ENCODE measurements around the gene TOP3A. TPM values are rescaled to one million over a fixed set of nuclear protein-coding genes. Genes with fewer than 3 reads are reported as not detected.
"Not testable (repeated sequence)": the region's sequence is repeated elsewhere in the genome, so short reads cannot be mapped to it uniquely, and the experiment has no call there.

The TOP3A gene
- total RNA-seq, 1 donor from 2014 or later = 75.2 TPM

DNA sequence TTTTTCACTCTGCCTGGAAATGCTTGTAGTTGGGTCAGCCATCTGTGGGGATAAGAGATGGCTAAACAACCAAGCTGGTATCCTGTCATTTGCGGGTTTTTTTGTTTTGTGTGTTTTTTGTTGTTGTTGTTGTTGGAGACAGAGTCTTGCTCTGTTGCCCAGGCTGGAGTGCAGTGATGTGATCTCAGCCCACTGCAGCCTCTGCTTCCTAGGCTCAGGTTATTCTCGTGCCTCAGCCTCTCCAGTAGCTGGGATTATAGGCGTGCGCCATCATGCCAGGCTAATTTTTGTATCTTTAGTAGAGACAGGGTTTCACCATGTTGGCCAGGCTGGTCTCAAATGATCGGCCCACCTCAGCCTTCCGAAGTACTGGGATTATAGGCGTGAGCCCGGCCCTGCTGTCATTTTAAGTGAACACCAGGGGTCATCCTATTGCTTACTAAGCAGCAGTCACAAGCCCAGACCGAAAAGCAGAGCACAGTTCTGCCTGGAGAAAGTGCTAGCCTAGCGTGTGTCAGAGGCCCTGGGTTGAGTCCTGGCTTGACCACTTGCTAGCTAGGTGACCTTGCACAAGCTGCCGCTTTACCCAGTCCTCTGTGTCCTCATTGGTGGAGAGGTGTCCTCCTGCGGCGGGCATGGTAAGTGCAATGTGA, 4.9 kb upstream of the TOP3A start:
- Mint-ChIP-seq H3K4me1 (ENCODE audit: low read depth) (peaks cover 58% of the 10 kb centered on the region), H3K27ac (no peak overlapping the region), H3K4me3 (peak overlapping the region; percentile 30), H3K36me3 (ENCODE audit: low read depth) (peaks cover 16% of the 10 kb centered on the region), H3K9me3 (no peaks in the 10 kb centered on the region), H3K27me3 (ENCODE audit: insufficient read depth) (peaks cover 2% of the 10 kb centered on the region)
- intact Hi-C loops (cut with micrococcal nuclease) = loop anchor here (5.0 kb wide), 2 partner anchors 727 to 842 kb away; partner anchors contain the start of genes MED9 and PEMT
- no peak for DNase-seq (ENCODE audit: low spot score)

- H3K36me3 Mint-ChIP-seq (ENCODE audit: low read depth) = peaks cover 16% of the 10 kb centered on the region
- H3K4me1 Mint-ChIP-seq (ENCODE audit: low read depth) = peaks cover 61% of the 10 kb centered on the region
- no peak for DNase-seq (ENCODE audit: low spot score)
- H3K4me3 Mint-ChIP-seq = peak overlapping the region; percentile 22
- peaks cover 2% of the 10 kb centered on the region for H3K27me3 Mint-ChIP-seq (ENCODE audit: insufficient read depth)
- H3K27ac Mint-ChIP-seq = no peak overlapping the region
- intact Hi-C loops (cut with micrococcal nuclease) = loop anchor here (5.0 kb wide), 2 partner anchors 727 to 842 kb away; partner anchors contain the start of genes MED9 and PEMT
- H3K9me3 Mint-ChIP-seq = no peaks in the 10 kb centered on the region
Measured at GRCh38 chr17:18318771-18319450, 4.1 kb upstream of the TOP3A start.

GRCh38 chr17:18318117-18318516, 3.3 kb upstream of the TOP3A start:
- Mint-ChIP-seq H3K4me3 (peak overlapping the region; percentile 69), H3K9me3 (no peaks in the 10 kb centered on the region), H3K4me1 (ENCODE audit: low read depth) (peaks cover 69% of the 10 kb centered on the region), H3K36me3 (ENCODE audit: low read depth) (peaks cover 22% of the 10 kb centered on the region), H3K27me3 (ENCODE audit: insufficient read depth) (peaks cover 2% of the 10 kb centered on the region), H3K27ac (no peak overlapping the region)
- no peak for DNase-seq (ENCODE audit: low spot score)
- intact Hi-C loops (cut with micrococcal nuclease) = loop anchor here (5.0 kb wide), 2 partner anchors 726 to 841 kb away; partner anchors contain the start of genes MED9 and PEMT

GRCh38 chr17:18315961-18316360, 1.2 kb upstream of the TOP3A start:
- Mint-ChIP-seq H3K36me3 (ENCODE audit: low read depth) (peaks cover 36% of the 10 kb centered on the region), H3K4me1 (ENCODE audit: low read depth) (peaks cover 79% of the 10 kb centered on the region), H3K4me3 (peak overlapping the region; percentile 93), H3K27me3 (ENCODE audit: insufficient read depth) (peaks cover 2% of the 10 kb centered on the region), H3K9me3 (no peaks in the 10 kb centered on the region), H3K27ac (peak overlapping the region; percentile 100)
- intact Hi-C loops (cut with micrococcal nuclease) = loop anchor here (1.0 to 5.0 kb wide), 8 partner anchors 47 to 839 kb away; partner anchors contain the start of genes ALKBH5, DRC3, DRG2 and LLGL1
- DNase-seq (ENCODE audit: low spot score) = no peak

- intact Hi-C loops (cut with micrococcal nuclease) = loop anchor here (1.0 to 5.0 kb wide), 8 partner anchors 47 to 838 kb away; partner anchors contain the start of genes ALKBH5, DRC3, DRG2 and LLGL1
- peaks cover 77% of the 10 kb centered on the region for H3K4me1 Mint-ChIP-seq (ENCODE audit: low read depth)
- H3K4me3 Mint-ChIP-seq = peak overlapping the region; percentile 93
- H3K9me3 Mint-ChIP-seq = no peaks in the 10 kb centered on the region
- H3K36me3 Mint-ChIP-seq (ENCODE audit: low read depth) = peaks cover 38% of the 10 kb centered on the region
- peak; percentile 31 for DNase-seq (ENCODE audit: low spot score)
- H3K27ac Mint-ChIP-seq = peak overlapping the region; percentile 100
- H3K27me3 Mint-ChIP-seq (ENCODE audit: insufficient read depth) = peaks cover 2% of the 10 kb centered on the region
Measured at GRCh38 chr17:18315562-18315922, 748 bp upstream of the TOP3A start.

DNA sequence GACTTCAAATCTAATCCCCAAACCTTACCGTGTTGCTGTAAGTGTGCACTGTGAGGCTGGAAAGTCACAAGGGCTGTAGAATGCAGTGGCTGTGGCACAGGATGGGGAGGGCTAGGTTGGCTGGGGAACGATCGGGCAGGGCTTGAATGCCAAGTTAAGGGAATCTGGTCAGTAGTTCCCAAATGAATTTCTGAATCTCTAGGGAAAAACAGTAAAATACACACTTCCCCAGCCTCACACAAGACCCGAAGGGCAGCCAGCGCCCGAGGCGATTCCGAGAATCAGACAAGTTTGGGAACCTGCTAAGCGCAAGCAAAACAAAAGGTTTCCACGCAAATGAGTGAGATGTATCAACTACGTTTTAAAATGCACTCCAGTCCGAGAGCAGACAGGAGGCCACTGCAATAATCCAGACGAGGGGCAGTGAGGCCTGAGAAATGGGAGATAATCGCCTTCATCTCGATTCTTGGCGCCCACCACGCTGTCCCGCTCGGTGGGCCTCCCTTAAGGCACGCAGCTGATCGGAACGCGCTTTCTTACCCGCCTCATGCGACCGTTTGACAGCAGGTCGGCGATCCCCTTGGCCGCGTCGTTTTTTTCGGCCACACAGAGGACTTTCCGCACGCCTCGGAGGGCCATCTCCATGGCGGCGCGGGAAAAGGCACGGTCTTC, 599 bp downstream of the TOP3A start:
- no peak for DNase-seq (ENCODE audit: low spot score)

DNA sequence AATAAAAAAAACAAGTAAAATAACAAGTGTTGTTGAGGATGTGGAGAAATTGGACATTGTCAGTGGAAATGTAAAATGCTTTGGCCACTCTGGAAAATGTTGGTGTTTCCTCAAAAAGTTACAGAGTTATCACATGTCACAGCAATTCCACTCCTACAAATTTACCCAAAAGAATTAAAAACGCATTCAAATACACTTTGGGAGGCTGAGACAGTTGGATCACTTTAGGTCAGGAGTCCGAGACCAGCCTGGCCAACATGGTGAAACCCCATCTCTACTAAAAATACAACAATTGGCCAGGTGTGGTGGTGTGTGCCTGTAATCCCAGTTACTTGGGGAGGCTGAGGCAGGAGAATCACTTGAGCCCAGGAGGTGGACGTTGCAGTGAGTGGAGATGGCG, 5.6 kb downstream of the TOP3A start:
- Mint-ChIP-seq H3K4me1 (ENCODE audit: low read depth) (peaks cover 33% of the 10 kb centered on the region), H3K9me3 (no peaks in the 10 kb centered on the region), H3K27ac (no peak overlapping the region), H3K36me3 (ENCODE audit: low read depth) (peaks cover 39% of the 10 kb centered on the region), H3K27me3 (ENCODE audit: insufficient read depth) (no peaks in the 10 kb centered on the region), H3K4me3 (no peak overlapping the region)
- intact Hi-C loops (cut with micrococcal nuclease) = no loop called here
- DNase-seq (ENCODE audit: low spot score) = no peak

More for the DNA sequence above, 599 bp downstream of the TOP3A start:
- intact Hi-C loops (cut with micrococcal nuclease) = loop anchor here (1.0 to 2.0 kb wide), 3 partner anchors 49 to 275 kb away; partner anchors contain the start of genes ALKBH5, ATPAF2, GID4 and SHMT1
- peaks cover 39% of the 10 kb centered on the region for H3K36me3 Mint-ChIP-seq (ENCODE audit: low read depth)
- H3K4me3 Mint-ChIP-seq = peak overlapping the region; percentile 93
- H3K4me1 Mint-ChIP-seq (ENCODE audit: low read depth) = peaks cover 69% of the 10 kb centered on the region
- peak overlapping the region; percentile 100 for H3K27ac Mint-ChIP-seq
- no peaks in the 10 kb centered on the region for H3K9me3 Mint-ChIP-seq
- H3K27me3 Mint-ChIP-seq (ENCODE audit: insufficient read depth) = peaks cover 2% of the 10 kb centered on the region

- DNase-seq (ENCODE audit: low spot score); intact Hi-C loops (cut with micrococcal nuclease); H3K4me3 Mint-ChIP-seq; H3K9me3 Mint-ChIP-seq; H3K27ac Mint-ChIP-seq; H3K27me3 Mint-ChIP-seq (ENCODE audit: insufficient read depth); H3K4me1 Mint-ChIP-seq (ENCODE audit: low read depth): not testable (repeated sequence)
- peaks cover 40% of the 10 kb centered on the region for H3K36me3 Mint-ChIP-seq (ENCODE audit: low read depth)
Measured at GRCh38 chr17:18303206-18303605, 11.6 kb downstream of the TOP3A start.

- Mint-ChIP-seq H3K27me3 (ENCODE audit: insufficient read depth) (no peaks in the 10 kb centered on the region), H3K4me1 (ENCODE audit: low read depth) (no peaks in the 10 kb centered on the region), H3K4me3 (no peak overlapping the region), H3K27ac (no peak overlapping the region), H3K9me3 (no peaks in the 10 kb centered on the region), H3K36me3 (ENCODE audit: low read depth) (peaks cover 41% of the 10 kb centered on the region)
- intact Hi-C loops (cut with micrococcal nuclease) = no loop called here
- DNase-seq (ENCODE audit: low spot score) = no peak
Measured at GRCh38 chr17:18300725-18301480, 13.9 kb downstream of the TOP3A start.

DNA sequence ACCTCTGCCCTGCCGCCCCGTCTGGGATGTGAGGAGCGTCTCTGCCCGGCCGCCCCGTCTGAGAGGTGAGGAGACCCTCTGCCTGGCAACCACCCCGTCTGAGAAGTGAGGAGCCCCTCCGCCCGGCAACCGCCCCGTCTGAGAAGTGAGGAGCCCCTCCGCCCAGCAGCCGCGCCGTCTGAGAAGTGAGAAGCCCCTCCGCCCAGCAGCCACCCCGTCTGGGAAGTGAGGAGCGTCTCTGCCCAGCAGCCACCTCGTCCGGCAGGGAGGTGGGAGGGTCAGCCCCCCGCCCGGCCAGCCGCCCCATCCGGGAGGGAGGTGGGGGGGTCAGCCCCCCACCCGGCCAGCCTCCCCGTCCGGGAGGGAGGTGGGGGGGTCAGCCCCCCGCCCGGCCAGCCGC, 16.7 kb downstream of the TOP3A start:
- peaks cover 40% of the 10 kb centered on the region for H3K36me3 Mint-ChIP-seq (ENCODE audit: low read depth)
- H3K4me1 Mint-ChIP-seq (ENCODE audit: low read depth); H3K27ac Mint-ChIP-seq; H3K4me3 Mint-ChIP-seq; intact Hi-C loops (cut with micrococcal nuclease); H3K9me3 Mint-ChIP-seq; H3K27me3 Mint-ChIP-seq (ENCODE audit: insufficient read depth); DNase-seq (ENCODE audit: low spot score): not testable (repeated sequence)

- Mint-ChIP-seq H3K9me3 (no peaks in the 10 kb centered on the region), H3K27ac (no peak overlapping the region), H3K36me3 (ENCODE audit: low read depth) (peaks cover 42% of the 10 kb centered on the region), H3K27me3 (ENCODE audit: insufficient read depth) (no peaks in the 10 kb centered on the region), H3K4me1 (ENCODE audit: low read depth) (no peaks in the 10 kb centered on the region), H3K4me3 (no peak overlapping the region)
- intact Hi-C loops (cut with micrococcal nuclease) = no loop called here
- DNase-seq (ENCODE audit: low spot score) = no peak
Measured at GRCh38 chr17:18291718-18292540, 22.9 kb downstream of the TOP3A start.

- Mint-ChIP-seq H3K36me3 (ENCODE audit: low read depth) (peaks cover 54% of the 10 kb centered on the region), H3K4me3 (no peak overlapping the region), H3K27ac (no peak overlapping the region), H3K27me3 (ENCODE audit: insufficient read depth) (no peaks in the 10 kb centered on the region), H3K9me3 (no peaks in the 10 kb centered on the region), H3K4me1 (ENCODE audit: low read depth) (no peaks in the 10 kb centered on the region)
- no peak for DNase-seq (ENCODE audit: low spot score)
- intact Hi-C loops (cut with micrococcal nuclease) = no loop called here
Measured at GRCh38 chr17:18285296-18285695, 29.5 kb downstream of the TOP3A start.
